Measurements from ENCODE around the gene PLXDC1.

GRCh38 chr17:39097537-39097936, 53.9 kb downstream of the PLXDC1 start:
- no peak for TF ChIP-seq FOXM1 (IDR thresholded peaks at IDR 0.05; ENCODE audit: borderline replicate concordance, low read depth)
- no peak for TF ChIP-seq CEBPB (IDR thresholded peaks at IDR 0.05)
- TF ChIP-seq RAD21 (IDR thresholded peaks at IDR 0.05; ENCODE audit: low read depth) = no peak
- TF ChIP-seq, protein P1, sequence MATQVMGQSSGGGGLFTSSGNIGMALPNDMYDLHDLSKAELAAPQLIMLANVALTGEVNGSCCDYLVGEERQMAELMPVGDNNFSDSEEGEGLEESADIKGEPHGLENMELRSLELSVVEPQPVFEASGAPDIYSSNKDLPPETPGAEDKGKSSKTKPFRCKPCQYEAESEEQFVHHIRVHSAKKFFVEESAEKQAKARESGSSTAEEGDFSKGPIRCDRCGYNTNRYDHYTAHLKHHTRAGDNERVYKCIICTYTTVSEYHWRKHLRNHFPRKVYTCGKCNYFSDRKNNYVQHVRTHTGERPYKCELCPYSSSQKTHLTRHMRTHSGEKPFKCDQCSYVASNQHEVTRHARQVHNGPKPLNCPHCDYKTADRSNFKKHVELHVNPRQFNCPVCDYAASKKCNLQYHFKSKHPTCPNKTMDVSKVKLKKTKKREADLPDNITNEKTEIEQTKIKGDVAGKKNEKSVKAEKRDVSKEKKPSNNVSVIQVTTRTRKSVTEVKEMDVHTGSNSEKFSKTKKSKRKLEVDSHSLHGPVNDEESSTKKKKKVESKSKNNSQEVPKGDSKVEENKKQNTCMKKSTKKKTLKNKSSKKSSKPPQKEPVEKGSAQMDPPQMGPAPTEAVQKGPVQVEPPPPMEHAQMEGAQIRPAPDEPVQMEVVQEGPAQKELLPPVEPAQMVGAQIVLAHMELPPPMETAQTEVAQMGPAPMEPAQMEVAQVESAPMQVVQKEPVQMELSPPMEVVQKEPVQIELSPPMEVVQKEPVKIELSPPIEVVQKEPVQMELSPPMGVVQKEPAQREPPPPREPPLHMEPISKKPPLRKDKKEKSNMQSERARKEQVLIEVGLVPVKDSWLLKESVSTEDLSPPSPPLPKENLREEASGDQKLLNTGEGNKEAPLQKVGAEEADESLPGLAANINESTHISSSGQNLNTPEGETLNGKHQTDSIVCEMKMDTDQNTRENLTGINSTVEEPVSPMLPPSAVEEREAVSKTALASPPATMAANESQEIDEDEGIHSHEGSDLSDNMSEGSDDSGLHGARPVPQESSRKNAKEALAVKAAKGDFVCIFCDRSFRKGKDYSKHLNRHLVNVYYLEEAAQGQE (IDR thresholded peaks at IDR 0.05; ENCODE audit: low read depth) = no peak
- TF ChIP-seq YY1 (IDR thresholded peaks at IDR 0.05; ENCODE audit: low read depth) = no peak
- no peak for TF ChIP-seq CREB1 (IDR thresholded peaks at IDR 0.05; ENCODE audit: low read depth)
- TF ChIP-seq, protein P2, sequence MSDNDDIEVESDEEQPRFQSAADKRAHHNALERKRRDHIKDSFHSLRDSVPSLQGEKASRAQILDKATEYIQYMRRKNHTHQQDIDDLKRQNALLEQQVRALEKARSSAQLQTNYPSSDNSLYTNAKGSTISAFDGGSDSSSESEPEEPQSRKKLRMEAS (IDR thresholded peaks at IDR 0.05) = no peak
- TF ChIP-seq TAF1 (IDR thresholded peaks at IDR 0.05; ENCODE audit: low read depth) = no peak
- TF ChIP-seq EP300 (IDR thresholded peaks at IDR 0.05; ENCODE audit: borderline replicate concordance) = no peak
- no peak for TF ChIP-seq TCF12 (IDR thresholded peaks at IDR 0.05; ENCODE audit: low read depth)
- TF ChIP-seq, protein P3, sequence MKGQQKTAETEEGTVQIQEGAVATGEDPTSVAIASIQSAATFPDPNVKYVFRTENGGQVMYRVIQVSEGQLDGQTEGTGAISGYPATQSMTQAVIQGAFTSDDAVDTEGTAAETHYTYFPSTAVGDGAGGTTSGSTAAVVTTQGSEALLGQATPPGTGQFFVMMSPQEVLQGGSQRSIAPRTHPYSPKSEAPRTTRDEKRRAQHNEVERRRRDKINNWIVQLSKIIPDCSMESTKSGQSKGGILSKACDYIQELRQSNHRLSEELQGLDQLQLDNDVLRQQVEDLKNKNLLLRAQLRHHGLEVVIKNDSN (IDR thresholded peaks at IDR 0.05) = no peak
- no peak for TF ChIP-seq ZBTB7A (IDR thresholded peaks at IDR 0.05; ENCODE audit: low read depth)
- no peak for TF ChIP-seq EGR1 (IDR thresholded peaks at IDR 0.05)
- TF ChIP-seq TEAD4 (IDR thresholded peaks at IDR 0.05) = no peak
